Breast epithelium (tissue), 4 donors: Measurements from ENCODE around the gene PER2. TPM values are rescaled to one million over a fixed set of nuclear protein-coding genes. Genes with fewer than 3 reads are reported as not detected.

ENCODE experiments used
- DNase-seq, 2 donors: peaks; one replicate each; pipeline ENCODE4 v3.0.0-alpha.2; 2019; ENCODE audit warnings: low spot score in 2 of 2
- H3K27ac ChIP-seq, 2 donors: fragments of 200-600 bp; sonication (generic) in 1 of 2; one replicate each; pipeline ENCODE4 v1.5.1; 2016 to 2019; ENCODE audit warnings: mild to moderate bottlenecking in 1 of 2
- H3K27me3 ChIP-seq, 2 donors: fragments of 200-600 bp; sonication (generic) in 1 of 2; one replicate each; pipeline versions ENCODE4 v1.5.1 to v1.6.0; 2017 to 2019; ENCODE audit warnings: control low read depth in 1 of 2, mild to moderate bottlenecking in 1 of 2
- H3K36me3 ChIP-seq: fragments of 200-600 bp; one replicate; pipeline ENCODE4 v1.5.1; 2019
- H3K4me1 ChIP-seq, 2 donors: fragments of 200-600 bp; sonication (generic); one replicate each; pipeline ENCODE4 v1.5.1; 2016 to 2019; ENCODE audit warnings: control low read depth in 1 of 2
- H3K4me3 ChIP-seq, 3 donors: fragments of 200-600 bp; sonication (generic); 1 replicate in 2 of 3; 2 replicates in 1 of 3; pipeline ENCODE4 v1.5.1; 2016 to 2019; ENCODE audit warnings: mild to moderate bottlenecking in 3 of 3, moderate library complexity in 2 of 3
- H3K9me3 ChIP-seq, 2 donors: fragments of 200-600 bp; sonication (generic) in 1 of 2; one replicate each; pipeline ENCODE4 v1.5.1; 2016 to 2019; ENCODE audit warnings: control low read depth in 1 of 2
- POLR2A ChIP-seq: fragments of 450-650 bp; IDR thresholded peaks from one replicate; pipeline ENCODE4 v1.6.1; 2016; ENCODE audit warnings: antibody characterized with exemption, mild to moderate bottlenecking, moderate library complexity
- POLR2AphosphoS5 ChIP-seq, 3 donors: sonication (generic); formaldehyde crosslinking; IDR thresholded peaks; one replicate each; pipeline ENCODE4 v1.6.1; 2017; ENCODE audit warnings: antibody characterized with exemption in 3 of 3
- intact Hi-C: fragments of 100-400 bp; cut with DNase I; formaldehyde crosslinking; loops from one replicate; pipeline ENCODE4 v1.15.1; 2023; ENCODE audit warnings: low total_unique reads
- total RNA-seq, 3 donors: library from RNA; depleted of rRNA; stranded (reverse); fragments of >200 nt; gene quantifications; one replicate each; pipeline ENCODE4 v1.1.0, GENCODE V29; 2016
- TF ChIP-seq, protein P1 (sequence below), 3 donors: fragments of 450-650 bp; IDR thresholded peaks; one replicate each; pipeline ENCODE4 v1.5.1; 2016 to 2017; ENCODE audit warnings: antibody characterized with exemption in 3 of 3, mild to moderate bottlenecking in 3 of 3, moderate library complexity in 3 of 3

The PER2 gene
- total RNA-seq, 3 donors from 2014 or later: 14.1 to 29.7 (median 16.1) TPM

GRCh38 chr2:238252766-238253630 is 35.4 kb downstream of the PER2 start:
- no peak overlapping the region for H3K4me3 ChIP-seq
- intact Hi-C loops: no loop called here
- no peaks in the 10 kb centered on the region for H3K4me1 ChIP-seq
- no peaks in the 10 kb centered on the region for H3K9me3 ChIP-seq
- H3K27me3 ChIP-seq: no peaks in the 10 kb centered on the region
- no peak overlapping the region for H3K27ac ChIP-seq
- H3K36me3 ChIP-seq: no peaks in the 10 kb centered on the region
- no peak for TF ChIP-seq POLR2A
- TF ChIP-seq POLR2AphosphoS5 (IDR thresholded peaks at IDR 0.05): no peak
- TF ChIP-seq, protein P1, sequence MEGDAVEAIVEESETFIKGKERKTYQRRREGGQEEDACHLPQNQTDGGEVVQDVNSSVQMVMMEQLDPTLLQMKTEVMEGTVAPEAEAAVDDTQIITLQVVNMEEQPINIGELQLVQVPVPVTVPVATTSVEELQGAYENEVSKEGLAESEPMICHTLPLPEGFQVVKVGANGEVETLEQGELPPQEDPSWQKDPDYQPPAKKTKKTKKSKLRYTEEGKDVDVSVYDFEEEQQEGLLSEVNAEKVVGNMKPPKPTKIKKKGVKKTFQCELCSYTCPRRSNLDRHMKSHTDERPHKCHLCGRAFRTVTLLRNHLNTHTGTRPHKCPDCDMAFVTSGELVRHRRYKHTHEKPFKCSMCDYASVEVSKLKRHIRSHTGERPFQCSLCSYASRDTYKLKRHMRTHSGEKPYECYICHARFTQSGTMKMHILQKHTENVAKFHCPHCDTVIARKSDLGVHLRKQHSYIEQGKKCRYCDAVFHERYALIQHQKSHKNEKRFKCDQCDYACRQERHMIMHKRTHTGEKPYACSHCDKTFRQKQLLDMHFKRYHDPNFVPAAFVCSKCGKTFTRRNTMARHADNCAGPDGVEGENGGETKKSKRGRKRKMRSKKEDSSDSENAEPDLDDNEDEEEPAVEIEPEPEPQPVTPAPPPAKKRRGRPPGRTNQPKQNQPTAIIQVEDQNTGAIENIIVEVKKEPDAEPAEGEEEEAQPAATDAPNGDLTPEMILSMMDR (IDR thresholded peaks at IDR 0.05): no peak
- no peak for DNase-seq

GRCh38 chr2:238251986-238252385 is 36.4 kb downstream of the PER2 start:
- DNase-seq: no peak
- TF ChIP-seq, protein P1 (IDR thresholded peaks at IDR 0.05): no peak
- TF ChIP-seq POLR2A (no peak), POLR2AphosphoS5 (IDR thresholded peaks at IDR 0.05) (no peak)
- Histone ChIP-seq H3K27me3 (no peaks in the 10 kb centered on the region), H3K36me3 (no peaks in the 10 kb centered on the region), H3K27ac (no peak overlapping the region), H3K4me3 (no peak overlapping the region), H3K9me3 (no peaks in the 10 kb centered on the region), H3K4me1 (no peaks in the 10 kb centered on the region)
- intact Hi-C loops: no loop called here

- Histone ChIP-seq H3K4me3 (no peak overlapping the region), H3K36me3 (no peaks in the 10 kb centered on the region), H3K4me1 (no peaks in the 10 kb centered on the region), H3K27ac (no peak overlapping the region), H3K9me3 (no peaks in the 10 kb centered on the region), H3K27me3 (no peaks in the 10 kb centered on the region)
- intact Hi-C loops: no loop called here
- TF ChIP-seq, protein P1 (IDR thresholded peaks at IDR 0.05): no peak
- no peak for TF ChIP-seq POLR2AphosphoS5 (IDR thresholded peaks at IDR 0.05)
- TF ChIP-seq POLR2A: no peak
- DNase-seq: no peak
These were observed 37.1 kb downstream of the PER2 start for GRCh38 chr2:238251331-238251730.

GRCh38 chr2:238250896-238251295 is 37.5 kb downstream of the PER2 start:
- Histone ChIP-seq H3K9me3 (no peaks in the 10 kb centered on the region), H3K27ac (no peak overlapping the region), H3K36me3 (no peaks in the 10 kb centered on the region), H3K4me1 (no peaks in the 10 kb centered on the region), H3K27me3 (no peaks in the 10 kb centered on the region), H3K4me3 (no peak overlapping the region)
- intact Hi-C loops: no loop called here
- DNase-seq: no peak
- TF ChIP-seq POLR2AphosphoS5 (IDR thresholded peaks at IDR 0.05) (no peak), POLR2A (no peak)
- TF ChIP-seq, protein P1 (IDR thresholded peaks at IDR 0.05): no peak

DNA sequence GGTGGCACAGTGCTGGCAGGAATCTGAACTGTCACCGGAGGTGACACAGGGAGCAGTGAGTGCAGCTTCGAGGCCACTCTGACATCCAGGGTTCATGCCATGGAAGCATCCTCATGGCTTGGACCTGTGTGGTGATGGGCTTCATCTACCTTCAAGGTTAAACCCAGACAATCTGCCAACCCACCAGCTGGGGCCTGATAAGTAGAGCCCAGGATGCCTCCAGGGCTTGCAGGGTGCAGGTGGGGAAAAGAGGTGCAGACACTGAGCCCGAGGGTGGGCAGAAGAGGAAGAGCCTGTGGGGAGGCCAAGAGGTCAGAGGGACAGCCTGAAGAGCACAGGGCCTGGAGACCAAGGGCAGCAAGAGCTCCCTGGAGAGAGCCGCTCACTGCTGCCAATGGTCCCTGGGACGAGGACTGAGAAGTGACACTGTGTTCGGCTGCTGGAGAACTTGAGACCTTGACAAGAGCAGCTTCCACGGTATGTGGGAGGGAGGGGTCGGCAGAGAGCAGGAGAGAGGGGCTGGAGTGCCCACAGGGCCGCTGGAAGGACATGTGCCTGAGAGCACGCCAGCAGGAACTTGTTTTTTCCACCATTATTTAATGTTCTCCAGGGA is 40.5 kb downstream of the PER2 start:
- Histone ChIP-seq H3K27me3 (no peaks in the 10 kb centered on the region), H3K36me3 (no peaks in the 10 kb centered on the region), H3K4me3 (no peak overlapping the region), H3K4me1 (no peaks in the 10 kb centered on the region), H3K27ac (peak overlapping the region in 1 of 2 donors; percentile 36), H3K9me3 (no peaks in the 10 kb centered on the region)
- no peak for TF ChIP-seq POLR2AphosphoS5 (IDR thresholded peaks at IDR 0.05)
- TF ChIP-seq POLR2A: no peak
- TF ChIP-seq, protein P1 (IDR thresholded peaks at IDR 0.05): no peak
- intact Hi-C loops: no loop called here
- no peak for DNase-seq
